ENCODE data around the gene BAG5.
"Not testable (repeated sequence)": the region's sequence is repeated elsewhere in the genome, so short reads cannot be mapped to it uniquely, and the experiment has no call there.

BAG5 gene

GRCh38 chr14:103526247-103526913 lies 36.1 kb downstream of the BAG5 start:
- no peak for DNase-seq (ENCODE audit: low read depth, low spot score)
- Histone ChIP-seq H3K9ac (ENCODE audit: insufficient read length) (no peak overlapping the region), H3K27ac (no peak overlapping the region), H3K36me3 (ENCODE audit: insufficient read depth, low read length) (peaks cover 9% of the 10 kb centered on the region; the same call in 1 of the 2 replicates), H3K4me3 (no peak overlapping the region), H3K9me3 (ENCODE audit: low read depth, low read length) (no peaks in the 10 kb centered on the region)
- TF ChIP-seq FOXP2 (optimal IDR thresholded peaks at IDR 0.05; ENCODE audit: control extremely low read depth, extremely low read length, insufficient read depth): no peak
- no peak for TF ChIP-seq EZH2 (IDR thresholded peaks at IDR 0.05)
- TF ChIP-seq POLR2AphosphoS5 (IDR thresholded peaks at IDR 0.05; ENCODE audit: borderline replicate concordance, low read depth, low read length): no peak

- not testable (repeated sequence) for H3K27ac ChIP-seq; DNase-seq (ENCODE audit: low read depth, low spot score); H3K36me3 ChIP-seq (ENCODE audit: insufficient read depth, low read length); H3K9ac ChIP-seq (ENCODE audit: insufficient read length); H3K9me3 ChIP-seq (ENCODE audit: low read depth, low read length); H3K4me3 ChIP-seq
Measured at GRCh38 chr14:103525430-103526246, 36.8 kb downstream of the BAG5 start.

GRCh38 chr14:103524002-103524935 lies 38.2 kb downstream of the BAG5 start:
- Histone ChIP-seq H3K9ac (ENCODE audit: insufficient read length) (no peak overlapping the region), H3K9me3 (ENCODE audit: low read depth, low read length) (no peaks in the 10 kb centered on the region), H3K36me3 (ENCODE audit: insufficient read depth, low read length) (peaks cover 14% of the 10 kb centered on the region), H3K27ac (no peak overlapping the region), H3K4me3 (no peak overlapping the region)
- no peak for DNase-seq (ENCODE audit: low read depth, low spot score)
- TF ChIP-seq POLR2AphosphoS5 (IDR thresholded peaks at IDR 0.05; ENCODE audit: borderline replicate concordance, low read depth, low read length) (0 out of 2 replicates have a peak, but pooled peaks have one; percentile 2), EZH2 (IDR thresholded peaks at IDR 0.05) (no peak)

- Histone ChIP-seq H3K9me3 (ENCODE audit: low read depth, low read length) (no peaks in the 10 kb centered on the region), H3K36me3 (ENCODE audit: insufficient read depth, low read length) (peaks cover 20% of the 10 kb centered on the region), H3K27ac (no peak overlapping the region), H3K4me3 (no peak overlapping the region), H3K9ac (ENCODE audit: insufficient read length) (no peak overlapping the region)
- DNase-seq (ENCODE audit: low read depth, low spot score): no peak
- no peak for TF ChIP-seq EZH2 (IDR thresholded peaks at IDR 0.05)
- no peak for TF ChIP-seq POLR2AphosphoS5 (IDR thresholded peaks at IDR 0.05; ENCODE audit: borderline replicate concordance, low read depth, low read length)
- TF ChIP-seq FOXP2 (optimal IDR thresholded peaks at IDR 0.05; ENCODE audit: control extremely low read depth, extremely low read length, insufficient read depth): no peak
Measured at GRCh38 chr14:103523575-103523954, 38.9 kb downstream of the BAG5 start.

- H3K9me3 ChIP-seq (ENCODE audit: low read depth, low read length): no peaks in the 10 kb centered on the region
- no peak within 1 kb of the TSS for H3K27ac ChIP-seq
- no peak for DNase-seq (ENCODE audit: low read depth, low spot score)
- H3K36me3 ChIP-seq (ENCODE audit: insufficient read depth, low read length): peaks cover 20% of the 10 kb centered on the region
- peak within 1 kb of the TSS; percentile 85 for H3K9ac ChIP-seq (ENCODE audit: insufficient read length)
- TF ChIP-seq EZH2 (IDR thresholded peaks at IDR 0.05) (no peak), POLR2AphosphoS5 (IDR thresholded peaks at IDR 0.05; ENCODE audit: borderline replicate concordance, low read depth, low read length) (peak; percentile 67), FOXP2 (optimal IDR thresholded peaks at IDR 0.05; ENCODE audit: control extremely low read depth, extremely low read length, insufficient read depth) (no peak)
- H3K4me3 ChIP-seq: peak within 1 kb of the TSS; percentile 93
Measured at GRCh38 chr14:103522649-103523574, 39.5 kb downstream of the BAG5 start, which contains the start of gene CKB. Gene CKB (minus strand): TSS chr14:103522830. CDS start chr14:103522493, 337 bp downstream.

- no peak for TF ChIP-seq EZH2 (IDR thresholded peaks at IDR 0.05)
- TF ChIP-seq POLR2AphosphoS5 (IDR thresholded peaks at IDR 0.05; ENCODE audit: borderline replicate concordance, low read depth, low read length): no peak; the same call in 1 of the 2 replicates
- no peak for TF ChIP-seq FOXP2 (optimal IDR thresholded peaks at IDR 0.05; ENCODE audit: control extremely low read depth, extremely low read length, insufficient read depth)
- Histone ChIP-seq H3K9ac (ENCODE audit: insufficient read length) (peak overlapping the region; percentile 85), H3K27ac (no peak overlapping the region), H3K9me3 (ENCODE audit: low read depth, low read length) (no peaks in the 10 kb centered on the region), H3K4me3 (peak overlapping the region; percentile 93), H3K36me3 (ENCODE audit: insufficient read depth, low read length) (peaks cover 20% of the 10 kb centered on the region)
- no peak for DNase-seq (ENCODE audit: low read depth, low spot score)
Measured at GRCh38 chr14:103521951-103522563, 40.4 kb downstream of the BAG5 start.

- TF ChIP-seq POLR2AphosphoS5 (IDR thresholded peaks at IDR 0.05; ENCODE audit: borderline replicate concordance, low read depth, low read length): no peak
- no peak for TF ChIP-seq FOXP2 (optimal IDR thresholded peaks at IDR 0.05; ENCODE audit: control extremely low read depth, extremely low read length, insufficient read depth)
- TF ChIP-seq EZH2 (IDR thresholded peaks at IDR 0.05): no peak
- peak overlapping the region; percentile 93 for H3K4me3 ChIP-seq
- H3K27ac ChIP-seq: no peak overlapping the region
- H3K9me3 ChIP-seq (ENCODE audit: low read depth, low read length): no peaks in the 10 kb centered on the region
- H3K9ac ChIP-seq (ENCODE audit: insufficient read length): peak overlapping the region; percentile 85
- no peak for DNase-seq (ENCODE audit: low read depth, low spot score)
- peaks cover 20% of the 10 kb centered on the region for H3K36me3 ChIP-seq (ENCODE audit: insufficient read depth, low read length)
Measured at GRCh38 chr14:103521438-103521950, 41.0 kb downstream of the BAG5 start.

Data from SK-N-MC (cell line).